ES-I3 (cell line): ENCODE results near the gene SYDE2.
"Not testable (repeated sequence)": the region's sequence is repeated elsewhere in the genome, so short reads cannot be mapped to it uniquely, and the experiment has no call there.

Experiments
- H3K36me3 ChIP-seq: 2 replicates; pipeline ENCODE4 v1.6.1; 2013; ENCODE audit warnings: mild to moderate bottlenecking, low read length, control low read depth, moderate library complexity; ENCODE audit not compliant: insufficient read depth
- H3K4me1 ChIP-seq: 2 replicates; pipeline ENCODE4 v1.6.1; 2013; ENCODE audit warnings: mild to moderate bottlenecking, control low read depth, low read length; ENCODE audit not compliant: insufficient read depth
- H3K9ac ChIP-seq: 2 replicates; pipeline ENCODE4 v1.6.1; 2013; ENCODE audit warnings: low read depth, mild to moderate bottlenecking, low read length, moderate library complexity
- H3K9me3 ChIP-seq: 2 replicates; pipeline ENCODE4 v1.6.1; 2013; ENCODE audit warnings: mild to moderate bottlenecking, low read length, moderate library complexity; ENCODE audit not compliant: control insufficient read depth, insufficient read depth

SYDE2 gene

DNA sequence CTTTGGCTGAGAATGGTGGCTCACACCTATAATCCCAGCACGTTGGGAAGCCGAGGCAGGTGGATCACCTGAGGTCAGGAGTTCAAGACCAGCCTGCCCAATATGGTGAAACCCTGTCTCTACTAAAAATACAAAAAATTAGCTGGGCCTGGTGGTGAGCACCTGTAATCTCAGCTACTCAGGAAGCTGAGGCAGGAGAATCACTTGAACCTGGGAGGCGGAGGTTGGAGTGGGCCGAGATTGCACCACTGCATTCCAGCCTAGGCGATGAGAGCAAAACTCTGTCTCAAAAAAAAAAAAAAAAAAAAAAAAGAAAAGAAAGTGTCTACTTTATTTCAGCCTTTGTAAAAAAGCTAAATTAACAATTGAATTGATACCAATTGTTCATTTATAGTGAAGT, 62.4 kb downstream of the SYDE2 start:
- H3K4me1 ChIP-seq, H3K36me3 ChIP-seq, H3K9ac ChIP-seq, H3K9me3 ChIP-seq: not testable (repeated sequence)

DNA sequence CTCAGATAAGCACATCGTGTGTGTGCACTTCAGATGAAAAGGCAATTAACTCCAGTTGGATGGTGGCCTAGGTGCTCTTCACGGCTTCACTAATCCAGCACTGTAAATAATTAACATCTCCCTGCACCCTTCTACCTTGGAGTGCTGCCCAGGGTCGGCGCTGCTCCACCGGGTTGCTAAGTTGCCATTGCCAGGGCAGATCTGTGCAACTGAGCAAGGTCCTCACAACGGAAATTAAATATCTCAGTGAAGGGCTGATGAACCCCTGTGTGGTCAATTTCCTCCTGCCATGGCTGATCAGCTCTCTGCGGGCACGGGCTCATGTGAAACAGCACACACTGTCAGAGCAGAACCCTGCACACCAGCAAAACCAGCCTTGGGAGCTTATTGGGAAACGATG, 63.2 kb downstream of the SYDE2 start:
- H3K9me3 ChIP-seq, result no peaks in the 10 kb centered on the region
- peaks cover 5% of the 10 kb centered on the region; the same call in 1 of the 2 replicates for H3K4me1 ChIP-seq
- H3K36me3 ChIP-seq, result no peaks in the 10 kb centered on the region
- no peak overlapping the region for H3K9ac ChIP-seq

DNA sequence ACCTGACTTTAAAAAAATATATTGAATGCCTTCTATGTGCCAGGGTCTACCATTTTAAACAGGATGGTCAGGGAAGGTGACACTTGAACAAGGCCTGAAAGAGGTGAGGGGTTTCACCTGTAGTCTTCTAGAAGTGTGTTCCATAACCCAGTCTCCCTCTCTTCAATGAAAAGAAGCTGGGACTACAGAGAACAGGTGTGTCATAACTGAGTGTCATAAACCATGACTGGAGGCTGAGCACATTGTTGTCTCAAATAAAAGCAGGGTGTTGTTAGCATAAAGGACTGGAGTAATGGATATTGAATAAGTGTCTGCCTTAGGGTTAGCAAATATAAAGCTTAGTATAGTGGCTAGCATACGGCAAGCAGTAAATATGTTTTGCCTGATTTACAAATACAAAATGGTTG, 65.4 kb downstream of the SYDE2 start:
- Histone ChIP-seq H3K9me3 (no peaks in the 10 kb centered on the region), H3K9ac (no peak overlapping the region), H3K36me3 (no peaks in the 10 kb centered on the region), H3K4me1 (peaks cover 13% of the 10 kb centered on the region; the same call in 1 of the 2 replicates)

DNA sequence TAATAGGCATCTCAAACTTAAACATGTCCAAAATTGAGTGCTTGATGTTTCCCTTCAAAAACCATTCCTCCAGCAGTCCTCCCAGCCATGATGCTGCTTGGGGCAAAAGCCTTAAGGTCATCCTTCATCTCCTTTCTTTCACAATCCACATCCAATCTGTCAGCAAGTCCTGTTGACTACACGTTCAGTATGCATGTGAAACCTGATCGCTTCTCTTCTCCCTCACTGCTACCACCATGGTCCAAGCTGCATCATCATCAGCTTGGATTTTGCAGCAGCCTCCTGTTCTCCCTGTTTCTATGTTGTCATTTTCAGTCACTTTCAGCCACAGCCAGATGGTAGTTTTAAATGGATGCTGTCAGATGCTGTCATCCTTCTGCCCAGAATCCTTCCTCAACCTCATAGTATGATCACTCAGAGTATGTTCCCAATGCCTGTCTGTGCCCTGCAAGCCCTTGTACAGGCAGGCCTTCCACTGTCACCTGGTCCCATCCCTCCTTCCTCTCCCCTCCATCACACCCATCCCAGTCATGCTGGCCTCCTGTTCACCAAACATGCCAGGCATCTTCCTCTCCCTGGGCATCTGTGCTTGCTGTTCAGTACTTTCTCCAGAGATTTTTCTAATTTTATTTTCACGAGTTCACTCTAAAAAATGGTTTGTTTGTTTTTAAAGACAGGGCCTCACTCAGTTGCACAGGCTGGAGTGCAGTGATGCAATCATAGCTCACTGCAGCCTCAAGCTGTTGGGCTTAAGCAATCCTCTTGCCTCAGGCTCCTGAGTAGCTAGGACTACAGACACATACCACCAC, 66.0 kb downstream of the SYDE2 start:
- no peaks in the 10 kb centered on the region for H3K9me3 ChIP-seq
- H3K9ac ChIP-seq, result no peak overlapping the region
- no peaks in the 10 kb centered on the region for H3K36me3 ChIP-seq
- peaks cover 13% of the 10 kb centered on the region; the same call in 1 of the 2 replicates for H3K4me1 ChIP-seq

DNA sequence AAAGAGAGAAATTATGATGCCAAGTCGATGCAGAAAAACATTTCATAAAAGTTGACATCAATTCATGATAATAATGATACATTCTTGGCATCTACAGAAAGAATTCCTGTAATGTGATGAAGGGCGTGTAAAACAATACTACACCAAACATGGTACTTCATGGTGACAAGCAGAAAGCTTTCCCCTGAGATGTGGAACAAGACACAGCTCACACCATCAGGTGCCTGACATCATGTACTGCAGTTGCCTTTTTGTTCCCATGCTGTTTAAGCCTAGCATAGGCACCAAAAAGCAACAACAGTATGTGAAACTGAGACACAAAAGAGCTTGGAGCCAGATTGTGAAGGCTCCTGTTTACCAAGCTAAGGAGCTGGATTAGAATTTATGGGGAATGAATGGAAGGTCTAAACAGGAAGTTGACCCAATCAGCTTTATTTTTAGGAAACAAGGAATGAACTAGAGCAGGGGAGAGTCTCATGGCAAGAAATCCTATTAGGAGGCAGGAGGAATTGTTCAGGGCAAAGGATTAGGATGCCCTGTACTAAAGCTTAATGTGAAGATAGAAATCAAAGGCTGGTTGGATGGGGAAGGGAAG, 67.2 kb downstream of the SYDE2 start:
- H3K9ac ChIP-seq, result no peak overlapping the region
- peaks cover 13% of the 10 kb centered on the region; the same call in 1 of the 2 replicates for H3K4me1 ChIP-seq
- H3K36me3 ChIP-seq, result no peaks in the 10 kb centered on the region
- no peaks in the 10 kb centered on the region for H3K9me3 ChIP-seq

DNA sequence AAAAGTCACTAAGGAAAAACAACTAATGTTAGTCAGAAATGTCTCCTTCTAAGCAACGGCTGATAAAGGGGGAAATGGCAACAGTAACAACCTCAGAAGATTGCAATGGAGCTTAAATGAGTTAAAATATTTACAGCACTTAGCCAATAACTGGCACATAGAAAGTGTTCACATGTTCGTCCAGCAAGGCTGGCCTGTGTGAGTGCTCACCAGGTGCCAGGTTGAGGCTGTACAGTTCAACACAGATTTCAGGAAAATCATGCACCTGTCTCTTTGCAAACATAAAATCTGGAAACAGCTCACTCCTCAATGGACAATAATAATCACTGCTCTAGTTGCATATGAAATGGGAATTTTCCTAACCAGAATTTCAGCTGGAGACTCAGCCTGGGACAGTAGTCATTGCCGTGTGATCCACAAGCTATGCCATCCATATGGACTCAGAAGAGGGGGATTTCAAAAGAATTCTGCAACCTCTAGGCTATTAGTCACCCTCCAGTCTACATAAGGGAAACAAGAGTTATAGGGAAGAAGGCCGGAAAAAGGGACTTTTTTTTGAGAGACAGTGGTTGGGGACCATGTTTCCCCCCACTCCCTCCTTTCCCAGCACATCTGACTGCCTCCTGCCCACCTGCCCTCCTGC, 68.6 kb downstream of the SYDE2 start:
- Histone ChIP-seq H3K9me3 (no peaks in the 10 kb centered on the region), H3K36me3 (no peaks in the 10 kb centered on the region), H3K9ac (no peak overlapping the region), H3K4me1 (peaks cover 13% of the 10 kb centered on the region; the same call in 1 of the 2 replicates)

DNA sequence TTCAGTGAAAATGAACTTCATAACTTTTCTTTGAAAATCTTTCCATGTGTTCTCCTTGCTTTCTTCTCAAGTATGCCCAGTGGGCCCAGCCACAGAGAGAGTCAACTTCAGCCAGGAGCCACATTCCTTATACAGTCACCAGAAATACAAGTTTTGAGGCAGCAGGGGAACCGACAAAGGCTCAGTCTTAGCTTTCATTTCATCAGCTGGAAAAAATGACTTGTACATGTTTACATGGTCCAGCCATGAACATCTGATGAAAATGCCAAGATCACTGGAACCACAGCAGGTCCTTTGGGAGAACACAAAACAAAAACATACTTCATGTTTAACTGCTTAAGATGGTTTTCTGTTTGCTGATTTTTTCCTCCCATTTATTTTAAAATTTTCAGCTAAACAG, 72.5 kb downstream of the SYDE2 start:
- H3K9ac ChIP-seq, result no peak overlapping the region
- no peaks in the 10 kb centered on the region for H3K36me3 ChIP-seq
- H3K9me3 ChIP-seq, result no peaks in the 10 kb centered on the region
- peaks cover 8% of the 10 kb centered on the region; the same call in 1 of the 2 replicates for H3K4me1 ChIP-seq

DNA sequence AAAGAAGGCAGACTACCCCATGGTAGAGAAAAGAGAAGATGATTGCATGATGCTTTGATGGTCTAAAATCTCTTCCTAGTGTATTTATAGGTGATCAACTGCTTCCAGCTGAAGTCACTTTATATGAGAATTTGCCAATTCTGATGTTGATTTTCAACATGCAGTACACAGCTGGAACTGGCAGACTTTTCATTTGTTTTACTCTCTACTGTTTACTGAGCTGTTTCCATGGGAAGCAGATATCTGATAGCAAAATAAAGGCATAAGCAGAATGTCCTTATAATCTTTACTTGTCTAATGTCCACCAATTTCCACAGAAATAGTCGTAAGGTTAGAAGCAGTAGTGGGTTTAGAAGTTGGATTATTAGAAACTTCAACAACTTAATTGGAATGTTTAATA, 74.9 kb downstream of the SYDE2 start:
- no peak overlapping the region for H3K9ac ChIP-seq
- no peaks in the 10 kb centered on the region for H3K36me3 ChIP-seq
- no peaks in the 10 kb centered on the region for H3K9me3 ChIP-seq
- H3K4me1 ChIP-seq, result peaks cover 4% of the 10 kb centered on the region; the same call in 1 of the 2 replicates

DNA sequence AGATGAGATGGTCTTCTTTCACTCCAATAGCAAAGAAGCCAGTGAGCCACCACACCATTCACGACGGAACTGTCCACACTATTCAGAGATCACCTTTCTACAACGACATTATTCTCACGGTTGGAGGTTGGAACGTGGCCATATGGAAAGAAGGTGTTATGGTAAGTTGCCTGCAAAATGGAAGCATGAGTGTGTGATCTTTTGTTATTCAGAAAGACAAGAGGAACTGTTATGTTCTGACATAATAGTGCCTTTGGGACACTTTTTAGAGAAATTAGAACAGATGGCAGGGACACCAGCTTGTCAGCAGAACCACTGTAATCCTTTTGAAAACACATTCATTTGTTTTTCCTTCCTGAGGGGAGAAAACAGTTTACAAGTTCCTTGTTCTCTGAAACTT, 76.7 kb downstream of the SYDE2 start:
- Histone ChIP-seq H3K9me3 (no peaks in the 10 kb centered on the region), H3K36me3 (no peaks in the 10 kb centered on the region), H3K9ac (no peak overlapping the region), H3K4me1 (peaks cover 4% of the 10 kb centered on the region; the same call in 1 of the 2 replicates)

DNA sequence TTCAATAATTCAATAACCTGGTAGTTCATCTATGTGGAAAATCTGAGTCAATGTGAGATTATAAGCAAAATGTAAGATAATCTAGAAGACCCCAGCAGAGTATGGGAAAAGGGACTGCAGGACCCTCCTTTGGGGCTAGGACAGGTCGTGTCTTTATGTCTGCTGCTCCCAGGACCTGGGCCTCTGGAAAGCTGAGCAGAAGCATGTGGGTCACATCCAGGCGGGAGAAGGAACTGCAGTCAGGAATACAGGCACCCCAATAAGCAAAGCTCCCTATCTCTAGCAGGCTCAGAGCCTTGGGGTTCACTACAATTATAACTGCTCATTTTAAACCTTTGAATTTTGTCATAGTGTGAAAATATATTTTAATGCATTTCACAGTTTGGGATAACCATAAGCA, 78.6 kb downstream of the SYDE2 start:
- H3K9ac ChIP-seq, result no peak overlapping the region
- no peaks in the 10 kb centered on the region for H3K36me3 ChIP-seq
- H3K9me3 ChIP-seq, result no peaks in the 10 kb centered on the region
- peaks cover 4% of the 10 kb centered on the region; the same call in 1 of the 2 replicates for H3K4me1 ChIP-seq

DNA sequence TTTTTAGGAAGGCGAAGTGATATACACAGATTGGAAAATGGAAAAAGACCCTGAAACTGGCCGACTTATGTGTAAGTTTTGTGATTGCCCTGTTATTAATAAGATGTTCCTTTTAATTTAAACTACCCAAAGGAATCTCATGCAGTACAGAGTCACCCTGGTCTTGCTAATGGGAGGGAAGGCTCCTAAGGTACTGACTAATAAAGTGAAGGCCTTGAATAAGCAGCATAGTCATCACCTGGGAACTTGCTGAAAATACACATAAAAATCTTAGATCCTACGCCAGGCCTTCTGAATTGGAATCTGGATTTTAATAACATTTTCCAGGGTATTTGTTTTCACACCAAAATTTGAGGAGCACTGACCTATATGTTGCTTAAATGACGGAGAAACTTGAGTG, 79.1 kb downstream of the SYDE2 start:
- no peaks in the 10 kb centered on the region for H3K9me3 ChIP-seq
- peaks cover 4% of the 10 kb centered on the region; the same call in 1 of the 2 replicates for H3K4me1 ChIP-seq
- H3K9ac ChIP-seq, result no peak overlapping the region
- no peaks in the 10 kb centered on the region for H3K36me3 ChIP-seq

DNA sequence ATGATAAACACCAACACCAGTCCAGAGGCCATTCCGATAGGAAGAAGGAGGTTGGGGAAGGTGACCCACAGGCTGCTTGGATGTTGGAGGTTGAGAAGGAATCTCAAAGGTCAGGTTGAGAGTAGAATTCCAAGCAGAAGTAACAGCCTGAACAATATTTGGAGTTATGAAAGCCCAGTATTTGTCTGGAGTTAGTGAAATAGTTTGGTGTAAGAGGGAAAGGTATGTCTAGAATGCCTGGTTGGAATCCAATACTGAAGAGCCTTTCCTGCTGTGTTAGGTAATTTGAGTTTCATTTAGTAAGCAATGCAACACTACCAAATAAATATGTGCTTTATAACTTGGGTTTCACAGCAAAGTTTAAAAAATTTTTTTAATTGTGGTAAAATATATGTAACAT, 82.1 kb downstream of the SYDE2 start:
- Histone ChIP-seq H3K9me3 (no peaks in the 10 kb centered on the region), H3K4me1 (peaks cover 4% of the 10 kb centered on the region; the same call in 1 of the 2 replicates), H3K36me3 (no peaks in the 10 kb centered on the region), H3K9ac (no peak overlapping the region)

DNA sequence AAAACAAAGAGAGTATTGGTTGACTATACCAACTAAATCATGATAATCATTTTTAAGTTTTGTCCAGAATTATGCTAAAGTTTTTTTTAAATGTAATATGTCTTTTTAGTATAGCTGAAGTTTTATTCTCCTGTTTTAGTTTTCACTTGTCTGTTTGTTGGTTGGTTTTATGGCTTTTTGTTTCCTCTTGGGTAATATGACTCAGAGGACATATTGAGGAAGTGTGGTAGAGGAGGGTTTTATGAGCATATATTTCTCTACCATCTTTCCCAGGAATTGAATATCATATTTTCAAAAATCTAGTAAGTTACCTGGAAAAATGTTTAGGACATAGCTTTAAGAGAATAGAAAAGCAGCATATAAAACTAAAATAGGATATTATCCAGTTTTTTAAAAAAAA, 84.0 kb downstream of the SYDE2 start:
- Histone ChIP-seq H3K9me3 (no peaks in the 10 kb centered on the region), H3K36me3 (no peaks in the 10 kb centered on the region), H3K4me1 (peaks cover 4% of the 10 kb centered on the region; the same call in 1 of the 2 replicates), H3K9ac (no peak overlapping the region)

DNA sequence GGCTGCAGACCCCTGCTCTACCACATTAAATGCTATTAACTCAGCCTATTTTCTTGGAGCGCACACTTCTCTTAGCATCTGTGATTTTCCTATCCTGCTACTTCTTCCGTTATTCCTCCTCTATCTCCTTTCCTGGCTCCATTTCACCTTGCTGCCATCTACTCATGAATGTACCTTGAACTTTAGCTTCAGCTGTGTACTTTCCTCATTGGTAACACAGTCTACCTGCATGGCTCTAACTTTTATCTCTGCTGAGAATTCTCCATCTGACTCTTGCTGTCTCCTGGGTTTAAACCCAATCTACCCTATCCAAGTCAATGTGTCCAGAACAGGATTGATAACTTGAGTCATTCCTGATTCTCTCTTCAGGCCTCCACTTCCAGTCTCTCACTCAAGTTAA, 84.9 kb downstream of the SYDE2 start:
- no peaks in the 10 kb centered on the region for H3K9me3 ChIP-seq
- no peaks in the 10 kb centered on the region for H3K36me3 ChIP-seq
- no peak overlapping the region for H3K9ac ChIP-seq
- H3K4me1 ChIP-seq, result no peaks in the 10 kb centered on the region

DNA sequence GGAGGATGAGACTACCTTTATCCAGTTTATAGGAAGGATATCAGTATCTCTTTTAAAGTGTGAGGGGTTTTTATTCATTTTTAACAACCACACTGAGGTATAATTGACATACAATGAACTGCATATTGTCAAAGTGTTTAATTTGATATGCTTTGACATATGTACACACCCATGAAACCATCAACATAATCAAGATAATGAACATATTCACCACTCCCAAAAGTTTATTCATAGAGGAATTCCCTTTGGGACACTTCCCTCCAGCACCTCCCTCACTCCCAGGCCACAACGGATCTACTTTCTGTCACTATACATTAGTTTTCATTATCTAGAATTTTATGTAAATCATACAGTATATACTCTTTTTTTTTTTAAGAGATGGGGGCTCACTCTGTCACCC, 89.1 kb downstream of the SYDE2 start:
- no peak overlapping the region for H3K9ac ChIP-seq
- H3K9me3 ChIP-seq, result no peaks in the 10 kb centered on the region
- no peaks in the 10 kb centered on the region for H3K4me1 ChIP-seq
- H3K36me3 ChIP-seq, result no peaks in the 10 kb centered on the region
